ENCODE results near the gene LRFN3.

DNA sequence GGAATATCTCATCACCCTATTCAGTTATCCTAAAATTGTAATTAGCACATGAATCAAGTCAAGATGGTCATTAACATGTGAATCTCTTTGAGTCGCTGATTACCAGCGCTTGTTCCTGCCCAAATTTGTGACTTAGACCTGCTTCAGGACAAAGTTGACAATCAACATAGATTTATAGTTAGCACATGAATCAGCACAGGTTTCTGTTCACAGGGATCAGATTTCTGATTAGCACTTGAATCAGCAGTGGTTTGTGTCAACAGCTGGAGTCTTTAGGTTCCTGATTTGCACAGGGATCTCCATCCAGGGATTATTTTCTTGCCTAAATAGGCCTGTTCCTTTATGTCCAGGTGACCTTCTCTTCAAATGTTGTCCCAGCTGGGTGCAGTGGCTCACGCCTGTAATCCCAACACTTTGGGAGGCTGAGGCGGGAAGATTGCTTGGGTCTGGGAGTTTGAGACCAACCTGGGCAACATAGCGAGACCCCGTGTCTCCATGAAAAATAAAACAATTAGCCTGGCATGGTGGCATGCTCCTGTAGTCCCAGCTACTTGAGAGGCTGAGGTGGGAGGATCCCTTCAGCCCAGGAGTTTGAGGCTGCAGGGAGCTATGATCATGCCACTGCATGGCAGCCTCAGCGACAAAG lies 3.8 kb upstream of the LRFN3 start:
- TF ChIP-seq, protein P1, sequence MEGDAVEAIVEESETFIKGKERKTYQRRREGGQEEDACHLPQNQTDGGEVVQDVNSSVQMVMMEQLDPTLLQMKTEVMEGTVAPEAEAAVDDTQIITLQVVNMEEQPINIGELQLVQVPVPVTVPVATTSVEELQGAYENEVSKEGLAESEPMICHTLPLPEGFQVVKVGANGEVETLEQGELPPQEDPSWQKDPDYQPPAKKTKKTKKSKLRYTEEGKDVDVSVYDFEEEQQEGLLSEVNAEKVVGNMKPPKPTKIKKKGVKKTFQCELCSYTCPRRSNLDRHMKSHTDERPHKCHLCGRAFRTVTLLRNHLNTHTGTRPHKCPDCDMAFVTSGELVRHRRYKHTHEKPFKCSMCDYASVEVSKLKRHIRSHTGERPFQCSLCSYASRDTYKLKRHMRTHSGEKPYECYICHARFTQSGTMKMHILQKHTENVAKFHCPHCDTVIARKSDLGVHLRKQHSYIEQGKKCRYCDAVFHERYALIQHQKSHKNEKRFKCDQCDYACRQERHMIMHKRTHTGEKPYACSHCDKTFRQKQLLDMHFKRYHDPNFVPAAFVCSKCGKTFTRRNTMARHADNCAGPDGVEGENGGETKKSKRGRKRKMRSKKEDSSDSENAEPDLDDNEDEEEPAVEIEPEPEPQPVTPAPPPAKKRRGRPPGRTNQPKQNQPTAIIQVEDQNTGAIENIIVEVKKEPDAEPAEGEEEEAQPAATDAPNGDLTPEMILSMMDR (IDR thresholded peaks at IDR 0.05; ENCODE audit: borderline replicate concordance, extremely low read depth, low read length, poor library complexity, severe bottlenecking): no peak
- no peak for TF ChIP-seq EZH2 (IDR thresholded peaks at IDR 0.05; ENCODE audit: borderline replicate concordance, low read depth, low read length, severe bottlenecking)

Measured in DND-41 (cell line).